Endometrial microvascular endothelial cells (primary cell): Measurements from ENCODE around the gene KIAA0319L. TPM values are rescaled to one million over a fixed set of nuclear protein-coding genes. Genes with fewer than 3 reads are reported as not detected.

Source experiments
- in situ Hi-C: cut with HindIII; loops from 2 replicates; pipeline ENCODE4 v1.10.0; 2017; ENCODE audit warnings: low sequenced_read_pairs, low pct_unique_long_range_greater_than_20kb; ENCODE audit errors: inconsistent ontology term
- total RNA-seq: library from RNA; depleted of rRNA; stranded (reverse); fragments of >200 nt; gene quantifications from one replicate; pipeline ENCODE4 v1.2.3, GENCODE V29; 2015; ENCODE audit errors: inconsistent ontology term

The KIAA0319L gene
- total RNA-seq, result 40.9 TPM

DNA sequence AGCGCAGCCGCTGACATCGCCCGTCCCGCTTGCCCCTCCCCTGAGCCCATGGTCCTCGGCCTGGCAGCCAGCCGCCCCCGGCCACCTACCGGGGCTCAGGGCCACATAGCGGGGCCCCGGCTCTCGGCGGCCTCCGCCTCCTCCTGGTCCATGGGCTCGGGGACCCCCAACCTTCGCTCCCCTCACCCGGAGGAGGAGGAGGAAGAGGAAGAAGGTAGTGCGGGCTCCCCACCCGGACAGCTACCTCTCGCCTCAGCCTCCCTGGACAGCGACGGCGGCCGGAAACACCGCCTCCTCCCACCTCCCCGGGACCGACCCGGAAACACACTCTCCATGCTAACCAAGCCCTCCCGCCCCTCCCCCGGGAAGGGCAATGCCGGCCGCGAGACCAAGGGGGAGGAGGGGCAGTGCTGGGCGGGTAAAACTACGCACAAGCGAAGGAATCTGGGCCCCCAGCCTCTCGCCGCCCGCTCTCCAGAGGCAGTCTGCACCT, at the start of gene KIAA0319L:
Gene KIAA0319L (minus strand): TSS at position 286 of the 493 bp plus-strand sequence. CDS start 2,912 bp downstream, outside the sequence.
- in situ Hi-C loops, result loop anchor here (25.0 kb wide), 1 partner anchor 180 kb away; no protein-coding TSS in a partner anchor

DNA sequence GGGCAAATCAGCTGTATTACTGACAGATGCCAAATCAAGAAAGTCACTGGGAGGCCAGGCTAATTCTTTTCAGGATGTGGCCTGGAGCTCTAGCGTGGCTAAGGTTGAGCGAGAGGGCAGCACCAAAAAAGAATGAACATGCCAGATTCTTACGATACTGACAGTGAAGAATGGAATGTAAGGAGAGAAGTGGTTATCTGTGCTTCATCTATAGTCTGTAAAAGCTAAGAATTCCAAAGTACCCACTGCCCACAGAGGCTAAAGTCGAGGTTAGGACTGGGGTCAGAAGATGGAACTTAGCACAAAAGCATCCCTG, 48.6 kb upstream of the KIAA0319L start:
- in situ Hi-C loops, result no loop called here

DNA sequence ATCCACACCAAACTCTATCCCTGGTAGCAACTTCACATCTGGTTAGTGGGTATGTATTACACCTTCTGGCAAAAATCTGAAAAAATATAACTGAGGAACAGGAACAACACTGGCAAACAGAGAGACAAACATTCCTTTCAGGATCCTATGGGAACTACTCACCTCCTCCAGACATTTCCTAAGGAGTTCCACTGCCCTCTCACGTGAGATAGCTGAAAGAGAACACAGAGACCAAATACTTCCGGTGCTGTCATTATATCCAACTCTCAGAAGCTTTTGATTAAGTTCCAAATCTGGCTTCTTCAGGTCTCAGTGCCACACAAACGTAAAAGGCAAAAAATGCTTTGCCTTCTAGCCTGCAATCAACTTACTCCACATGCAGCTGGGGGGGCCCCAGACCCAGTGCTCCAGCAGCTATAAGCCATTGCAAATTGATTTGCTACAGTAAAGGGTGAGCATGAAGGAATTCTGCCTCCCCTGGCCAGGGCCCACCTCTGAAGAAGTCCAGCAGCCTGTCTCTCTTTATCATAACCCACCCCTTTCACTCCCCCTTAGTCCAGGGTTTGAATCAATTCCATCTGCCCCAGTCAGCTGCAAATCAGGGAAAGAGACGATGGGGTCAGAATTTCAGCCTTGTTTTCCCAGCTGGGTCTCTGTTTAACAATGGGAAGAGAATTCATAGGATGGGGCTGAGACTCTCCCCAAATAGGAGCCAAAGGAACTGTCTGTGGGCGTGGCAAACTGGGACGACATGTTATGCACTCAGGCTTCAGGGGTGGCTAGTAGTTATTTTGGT, 48.1 kb upstream of the KIAA0319L start:
- in situ Hi-C loops, result no loop called here

DNA sequence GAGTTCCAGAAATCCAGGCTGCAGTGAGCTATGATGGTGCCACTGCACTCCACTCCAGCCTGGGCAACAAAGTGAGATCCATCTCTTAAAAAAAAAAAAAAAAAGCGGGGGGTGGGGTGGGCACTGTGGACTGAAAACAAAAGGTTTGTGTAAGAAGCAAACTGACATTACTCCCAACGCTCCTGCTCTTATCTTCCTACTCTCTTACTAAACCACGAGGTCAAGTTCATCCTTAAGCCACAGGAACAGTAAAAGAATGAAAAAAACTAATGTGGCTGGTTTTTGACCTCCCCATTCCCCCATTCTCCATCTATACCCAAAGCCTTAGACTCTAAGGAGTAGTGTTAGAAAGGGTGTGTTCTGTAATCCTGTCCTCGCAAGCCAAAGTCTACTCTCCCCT, 46.7 kb upstream of the KIAA0319L start:
- in situ Hi-C loops, result no loop called here

DNA sequence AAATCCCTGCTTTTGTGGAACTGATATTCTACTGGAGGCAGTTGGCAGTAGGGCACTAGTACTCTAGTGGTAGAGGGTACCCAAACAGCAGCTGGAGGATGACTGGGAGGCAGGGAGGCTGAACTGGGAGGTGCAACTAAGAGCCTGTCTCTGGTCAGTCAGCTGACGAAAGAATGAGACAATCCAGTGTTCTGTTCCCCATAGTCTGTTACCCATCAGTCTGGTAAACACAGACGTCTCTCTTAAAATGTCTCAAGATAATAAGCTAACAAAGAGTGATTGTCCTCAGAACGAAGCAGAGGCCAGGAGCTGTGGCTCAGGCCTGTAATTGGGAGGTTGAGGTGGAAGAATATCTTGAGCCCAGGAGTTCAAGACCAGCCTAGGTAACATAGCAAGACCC, 46.3 kb upstream of the KIAA0319L start:
- in situ Hi-C loops, result no loop called here

DNA sequence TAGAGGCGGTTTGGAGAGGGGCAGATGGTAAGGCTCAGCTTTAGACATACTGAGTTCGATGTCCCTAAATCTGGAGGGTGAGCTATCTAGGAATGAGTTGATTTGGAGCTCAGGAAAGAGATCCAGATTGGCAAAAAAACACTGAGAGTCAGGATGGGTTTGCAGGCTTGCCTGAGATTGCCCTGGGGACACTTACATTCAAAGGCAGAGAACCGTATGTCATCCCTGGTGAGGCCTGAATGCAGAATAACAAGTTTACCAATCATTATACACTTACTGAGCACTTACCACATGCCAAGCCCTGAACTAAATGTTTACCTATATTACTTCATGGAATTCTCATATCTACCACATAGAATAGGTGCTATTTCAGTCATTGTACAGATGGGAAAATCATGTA, 43.4 kb upstream of the KIAA0319L start:
- in situ Hi-C loops, result no loop called here

DNA sequence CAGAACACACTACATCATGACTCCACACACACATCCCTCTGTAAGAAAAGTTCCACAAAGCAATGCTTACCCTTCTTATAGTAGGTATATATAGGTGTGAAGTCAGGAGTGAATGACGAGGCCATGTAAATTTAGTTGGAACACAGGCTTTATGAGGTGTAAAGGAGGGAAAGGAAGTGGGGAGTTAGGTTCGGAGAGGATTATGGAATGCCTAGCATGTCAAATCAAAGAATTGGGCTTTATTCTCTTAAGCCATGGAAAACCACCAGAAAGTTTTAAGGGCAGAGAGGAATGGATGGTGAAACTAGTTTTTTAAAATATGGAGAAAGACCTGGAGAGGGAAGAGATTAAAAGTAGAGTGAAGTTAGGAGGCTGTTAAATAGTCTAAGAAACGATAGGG, 42.2 kb upstream of the KIAA0319L start:
- in situ Hi-C loops, result no loop called here

DNA sequence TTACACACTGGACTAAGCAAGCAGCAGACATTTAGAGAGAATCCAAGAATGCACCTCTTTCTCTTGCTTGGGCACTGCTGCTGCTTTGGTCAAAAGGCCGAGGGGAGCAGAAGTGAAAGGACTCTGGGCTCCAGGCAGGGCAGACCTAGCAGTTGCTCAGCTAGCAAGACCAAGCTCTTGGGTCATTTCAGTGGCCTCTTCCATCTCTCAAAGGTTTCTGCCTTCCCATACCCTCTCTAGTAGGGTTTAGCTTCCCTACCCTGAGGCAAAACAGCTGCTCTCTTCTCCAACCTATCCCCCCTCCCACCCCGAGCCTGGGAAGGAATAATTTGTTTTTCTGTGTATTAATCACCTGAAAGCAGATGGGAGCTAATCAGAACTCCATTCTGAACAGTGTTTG, 41.7 kb upstream of the KIAA0319L start:
- in situ Hi-C loops, result no loop called here

DNA sequence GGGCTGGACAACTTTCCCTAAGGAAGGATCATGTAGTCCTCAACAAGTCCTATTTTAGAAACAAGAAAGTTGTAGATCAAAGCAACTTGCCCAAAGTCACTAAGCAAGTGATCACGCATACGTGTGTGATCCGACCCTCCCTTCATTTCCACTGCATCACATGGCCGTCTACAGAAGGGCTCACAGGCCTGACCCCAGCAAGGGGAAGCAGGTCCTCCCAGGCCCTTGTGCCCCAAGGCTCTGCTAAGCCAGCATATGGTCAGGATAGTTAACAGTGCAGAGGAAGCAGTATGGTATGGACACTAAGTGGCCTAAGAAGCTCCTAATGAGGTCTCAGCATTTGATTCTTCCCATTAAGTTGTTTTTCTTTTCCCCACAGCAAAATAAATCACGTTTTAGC, 40.7 kb upstream of the KIAA0319L start:
- in situ Hi-C loops, result no loop called here

DNA sequence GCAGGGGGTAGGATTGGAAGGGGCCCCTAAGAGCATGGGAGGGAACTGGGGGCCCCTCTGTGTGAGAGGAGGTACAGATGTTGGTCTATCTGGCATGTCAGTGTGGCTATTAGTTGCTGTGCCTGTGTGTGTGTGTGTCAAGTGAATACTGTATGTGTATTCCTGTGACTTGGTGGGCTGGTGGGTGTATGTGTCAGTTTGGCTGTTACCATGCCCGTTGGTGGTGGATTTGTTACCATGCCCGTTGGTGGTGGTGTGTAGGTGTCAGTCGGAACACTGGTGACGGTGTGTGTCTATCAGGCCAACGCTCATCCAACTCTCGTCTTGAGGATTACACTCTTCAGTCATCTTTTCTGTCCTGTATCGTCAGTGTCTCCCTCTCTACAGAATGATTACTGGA, 38.5 kb upstream of the KIAA0319L start:
- in situ Hi-C loops, result no loop called here

DNA sequence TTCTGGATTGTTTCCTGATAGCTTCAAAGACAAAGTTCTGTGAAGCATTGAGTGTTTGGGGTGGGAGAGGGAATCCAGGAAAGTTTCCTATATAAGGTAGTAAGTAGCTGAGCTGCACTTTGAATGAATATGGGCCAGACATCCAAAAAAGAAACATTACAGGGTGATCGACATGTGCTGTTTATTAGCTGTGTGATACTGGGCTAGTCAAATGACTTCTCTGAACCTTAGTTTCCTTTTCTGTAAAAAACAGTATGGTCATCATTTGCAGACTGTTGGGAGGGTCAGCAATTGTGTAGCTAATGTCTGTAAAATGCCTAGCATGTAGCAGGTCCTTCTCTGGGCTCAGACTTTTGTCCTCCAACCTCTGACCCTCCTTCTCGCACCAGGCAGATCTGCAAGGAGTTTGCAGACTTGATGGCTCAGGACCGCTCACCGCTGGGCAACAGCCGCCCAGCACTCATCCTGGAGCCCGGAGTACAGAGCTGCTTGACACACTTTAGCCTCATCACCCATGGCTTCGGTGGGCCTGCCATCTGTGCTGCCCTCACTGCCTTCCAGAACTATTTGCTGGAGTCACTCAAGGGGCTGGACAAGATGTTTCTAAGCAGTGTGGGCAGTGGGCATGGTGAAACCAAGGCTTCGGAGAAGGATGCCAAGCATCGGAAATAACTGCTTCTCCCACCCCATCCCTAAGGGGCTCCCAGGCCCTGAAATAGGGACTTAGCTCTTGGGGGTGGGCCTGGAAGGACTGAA, 37.0 kb upstream of the KIAA0319L start:
- in situ Hi-C loops, result no loop called here

DNA sequence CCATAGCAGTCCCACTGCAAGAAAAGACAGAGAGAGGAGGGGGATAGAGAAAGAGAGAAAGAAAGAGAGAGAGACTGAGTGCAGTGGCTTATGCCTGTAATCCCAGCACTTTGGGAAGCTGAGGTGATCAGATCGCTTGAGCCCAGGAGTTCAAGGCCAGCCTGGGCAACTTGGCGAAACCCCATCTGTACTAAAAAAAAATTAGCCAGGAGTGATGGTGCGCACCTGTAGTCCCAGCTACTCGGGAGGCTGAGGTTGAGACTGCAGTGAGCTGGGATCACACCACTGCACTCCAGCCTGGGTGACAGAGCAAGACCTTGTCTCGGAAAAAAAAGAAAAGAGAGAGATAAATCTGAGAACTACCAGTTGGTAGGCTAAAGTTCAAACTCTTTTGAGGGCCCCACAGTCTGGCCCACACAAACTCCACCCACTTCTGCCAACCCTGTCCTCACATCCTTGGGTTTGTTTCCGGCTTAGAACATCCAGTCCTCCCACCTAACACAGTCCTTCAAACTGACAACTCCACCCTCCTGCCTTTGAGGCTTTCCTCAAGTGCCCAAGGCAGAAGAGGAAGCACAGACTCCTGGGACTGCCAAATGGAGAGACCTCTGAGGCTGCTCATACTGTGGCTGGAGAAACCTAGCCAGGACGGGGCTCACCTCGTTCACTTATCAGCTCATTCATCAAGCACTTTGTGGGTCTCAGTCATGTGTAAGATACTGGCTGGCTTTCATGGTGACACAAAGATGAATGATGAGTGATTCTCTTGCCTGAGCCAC, 36.0 kb upstream of the KIAA0319L start:
- in situ Hi-C loops, result no loop called here

DNA sequence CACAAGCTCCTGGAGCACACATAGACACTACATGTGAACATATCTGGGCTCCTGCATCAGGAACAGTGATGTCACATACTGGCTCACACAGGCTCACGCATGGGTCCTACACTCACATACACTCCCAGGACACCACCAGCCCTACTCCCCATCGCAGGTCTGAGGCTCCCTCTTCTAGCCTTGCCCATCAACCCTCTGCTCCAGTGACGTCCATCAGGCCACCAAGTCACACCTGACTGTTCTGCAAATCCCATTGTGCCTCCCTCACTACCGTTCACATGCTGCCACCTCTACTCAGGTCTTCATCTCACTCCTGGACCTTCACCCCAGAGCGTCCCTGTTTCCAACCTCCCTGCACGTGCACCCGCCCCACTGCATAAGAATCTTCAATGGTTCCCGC, 34.0 kb upstream of the KIAA0319L start:
- in situ Hi-C loops, result no loop called here

DNA sequence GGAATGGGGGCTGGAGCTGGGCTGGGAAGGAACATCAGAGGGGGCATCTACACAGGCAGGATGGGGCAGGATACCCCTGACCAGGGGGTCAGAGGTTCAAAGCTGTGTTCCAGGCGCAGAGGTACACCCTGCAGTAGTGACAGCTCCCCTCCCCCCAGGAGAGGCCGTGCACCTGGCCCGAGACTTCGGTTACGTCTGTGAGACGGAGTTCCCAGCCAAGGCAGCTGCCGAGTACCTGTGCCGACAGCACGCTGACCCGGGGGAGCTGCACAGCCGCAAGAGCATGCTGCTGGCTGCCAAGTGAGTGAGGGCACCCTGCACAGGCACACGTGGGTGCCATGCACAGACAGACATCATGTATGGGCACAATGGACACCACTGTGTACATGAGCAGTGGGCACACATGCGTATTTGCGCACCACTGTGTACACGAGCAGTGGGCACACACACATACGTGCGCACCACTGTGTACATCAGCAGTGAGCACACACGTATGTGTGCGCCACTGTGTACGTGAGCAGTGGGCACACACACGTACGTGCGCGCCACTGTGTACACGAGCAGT, 33.4 kb upstream of the KIAA0319L start:
- in situ Hi-C loops, result no loop called here

DNA sequence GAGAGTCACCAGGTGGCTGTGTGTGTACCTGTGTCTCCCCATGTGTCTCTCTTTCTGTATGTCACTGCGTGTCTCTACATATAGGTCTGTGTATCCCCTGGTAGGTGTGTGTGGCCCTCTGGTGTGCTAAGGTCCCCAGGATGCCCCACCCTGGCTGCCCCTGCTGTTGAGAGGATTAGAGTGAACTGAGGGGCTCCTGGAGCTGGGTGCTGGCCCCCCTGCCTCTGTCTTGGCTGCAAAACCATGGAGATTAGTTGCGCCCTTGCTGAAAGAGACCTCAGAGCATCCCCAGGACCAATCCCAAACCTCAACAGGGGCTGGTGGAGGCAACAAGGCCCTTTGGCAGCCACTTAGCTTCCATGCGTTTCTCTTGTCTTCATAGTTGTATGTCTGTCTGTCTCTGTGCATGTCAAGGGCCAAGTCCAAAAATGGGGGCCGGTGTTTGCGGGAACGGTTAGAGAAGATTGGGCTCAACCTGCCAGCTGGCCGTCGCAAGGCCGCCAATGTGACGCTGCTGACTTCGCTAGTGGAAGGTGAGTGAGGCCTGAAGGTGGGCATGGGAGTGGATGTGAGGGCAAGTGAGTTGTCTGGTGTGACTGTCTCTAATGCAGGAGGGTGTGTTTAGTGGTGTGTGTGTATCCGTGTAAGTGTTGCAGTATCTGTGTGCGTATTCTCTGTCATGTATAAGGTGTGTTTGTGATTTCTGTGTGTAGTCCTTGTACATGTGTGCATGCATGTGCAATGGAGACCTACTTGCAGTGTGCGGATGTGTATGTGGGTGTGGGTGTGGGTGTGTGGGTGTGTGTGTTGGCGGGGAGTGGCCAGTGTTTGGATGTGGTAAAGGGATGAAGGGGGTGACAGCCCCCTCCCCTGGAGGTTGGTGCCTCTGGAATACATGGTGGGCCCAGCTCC, 32.6 kb upstream of the KIAA0319L start:
- in situ Hi-C loops, result no loop called here

DNA sequence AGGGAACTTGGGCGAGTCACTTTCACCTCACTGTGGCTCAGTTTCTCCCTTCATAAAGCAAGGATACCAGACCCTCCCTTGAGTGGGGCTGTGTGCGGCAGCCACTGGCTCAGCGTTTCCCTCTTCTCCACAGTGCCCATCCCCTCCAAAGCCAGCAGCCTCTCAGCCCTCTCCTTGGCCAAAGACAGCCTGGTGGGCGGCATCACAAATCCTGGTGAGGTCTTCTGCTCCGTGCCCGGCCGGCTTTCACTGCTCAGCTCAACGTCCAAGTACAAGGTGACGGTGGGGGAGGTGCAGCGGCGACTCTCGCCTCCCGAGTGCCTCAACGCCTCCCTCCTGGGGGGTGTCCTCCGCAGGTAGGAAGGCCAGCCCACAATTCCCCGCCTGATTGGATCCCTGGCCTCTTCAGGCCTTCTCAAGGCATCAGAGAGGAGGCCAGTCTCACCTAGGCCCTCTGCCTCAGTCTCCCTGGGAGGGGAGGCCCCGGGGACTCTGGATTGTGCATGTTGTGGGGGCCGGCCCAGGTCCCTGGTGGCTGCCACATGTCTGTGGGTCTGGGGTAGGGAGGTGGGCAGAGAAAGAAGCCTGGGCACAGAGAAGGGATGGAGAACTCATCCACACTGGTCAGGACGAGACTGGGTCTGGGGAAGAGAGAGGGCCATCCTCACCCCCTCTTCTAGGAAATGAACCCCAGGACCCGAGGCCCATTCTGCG, 31.2 kb upstream of the KIAA0319L start:
- in situ Hi-C loops, result no loop called here

DNA sequence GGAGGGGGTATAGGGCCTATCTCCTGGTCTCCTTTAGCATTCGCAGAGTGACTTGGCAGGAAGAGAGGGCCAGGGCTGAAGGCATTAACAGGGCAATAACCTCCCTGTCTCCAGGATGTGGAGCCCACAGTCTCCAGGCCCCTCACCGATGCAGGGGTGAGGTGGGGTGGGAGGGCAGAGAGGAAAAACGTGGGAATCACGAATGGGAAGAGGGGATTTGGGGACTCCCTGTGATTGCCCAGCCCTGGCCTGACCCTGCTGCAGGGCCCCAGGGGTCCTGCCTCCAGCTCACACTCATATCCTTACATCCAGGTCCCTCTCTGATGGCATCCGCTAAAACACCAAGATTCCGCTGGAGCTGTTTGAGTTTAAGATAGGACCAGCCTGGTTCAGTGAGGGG, 30.5 kb upstream of the KIAA0319L start:
- in situ Hi-C loops, result no loop called here

DNA sequence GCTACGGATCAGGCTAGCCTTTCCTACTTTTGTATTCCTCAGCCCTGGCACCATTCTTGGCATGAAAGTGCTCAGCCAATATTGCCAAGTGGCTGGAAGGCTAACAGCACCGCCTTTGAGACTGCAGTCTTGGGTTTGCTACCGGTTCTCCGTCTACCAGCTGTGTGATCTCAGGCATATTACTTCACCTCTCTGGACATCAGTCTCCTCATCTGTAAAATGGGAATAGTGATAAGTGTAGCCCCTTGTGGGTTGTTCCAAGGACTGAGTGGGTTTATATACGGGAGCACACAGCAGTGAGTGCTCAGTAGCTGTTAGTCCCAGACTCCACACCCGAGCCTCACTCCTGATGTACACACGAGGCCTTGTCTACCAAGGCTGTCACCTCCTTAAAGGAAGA, 29.6 kb upstream of the KIAA0319L start:
- in situ Hi-C loops, result no loop called here
